HCT116 (cell line): ENCODE data around the gene POF1B. TPM values are rescaled to one million over a fixed set of nuclear protein-coding genes. Genes with fewer than 3 reads are reported as not detected.
"Not testable (repeated sequence)": the region's sequence is repeated elsewhere in the genome, so short reads cannot be mapped to it uniquely, and the experiment has no call there.

ENCODE experiments used
- ATAC-seq: fragments of 200-7000 bp; cut with Tn5 transposase; 2 replicates; pipeline ENCODE4 v1.9.1; 2020; ENCODE audit warnings: mild to moderate bottlenecking, moderate library complexity
- BruUV-seq: library from RNA; stranded (reverse); fragments of 400-500 nt; replicated peaks from 2 replicates; lab custom pipeline; 2021; lab: Mats Ljungman, UMichigan
- CTCF ChIA-PET: fragments of 300-600 bp; sonication (Branson Sonifier 250); formaldehyde crosslinking; loops from one replicate; lab custom pipeline; 2021; ENCODE audit warnings: antibody characterized with exemption; lab: Charles Lee
- POLR2A ChIA-PET: fragments of 300-600, 350-600 bp; sonication (Branson Sonifier 250); formaldehyde crosslinking; loops from one replicate; lab custom pipeline; 2021; ENCODE audit warnings: antibody characterized with exemption; lab: Charles Lee
- RAD21 ChIA-PET, 2 experiments: fragments of 300-600 bp; sonication (Branson Sonifier 250); formaldehyde crosslinking; loops; one replicate each; lab custom pipeline; 2023; ENCODE audit warnings: low total read pairs in 2 of 2; ENCODE audit not compliant: uncharacterized antibody in 2 of 2, unreplicated experiment in 2 of 2, low non-redundant PET in 1 of 2; lab: Charles Lee
- DNase-seq: peaks from one replicate; pipeline ENCODE4 v3.0.0-alpha.2; 2010; ENCODE audit warnings: low read depth, low spot score
- H2AFZ ChIP-seq: fragments of 200-600 bp; shearing (Covaris generic), sonication (generic); 2 replicates; pipeline ENCODE4 v1.6.1; 2017; ENCODE audit warnings: low read depth, mixed run types, mixed read lengths, antibody characterized with exemption, low read length; ENCODE audit not compliant: poor library complexity, severe bottlenecking
- H3K27ac ChIP-seq: 2 replicates; pipeline ENCODE4 v1.5.1; 2012; ENCODE audit warnings: low read depth, low read length
- H3K27me3 ChIP-seq: fragments of 200-600 bp; sonication (generic); 2 replicates; pipeline ENCODE4 v1.6.1; 2016; ENCODE audit warnings: mixed run types, low read length, mixed read lengths; ENCODE audit not compliant: insufficient read depth
- H3K36me3 ChIP-seq, 2 experiments: fragments of 200-500 bp in 1 of 2; fragments of 200-600 bp in 1 of 2; sonication (Bioruptor generic) in 1 of 2; sonication (generic) in 1 of 2; 2 replicates each; pipeline versions ENCODE4 v1.5.1 to v1.6.1; 2014 to 2016; ENCODE audit warnings: low read length in 2 of 2, inconsistent platforms in 1 of 2, mixed read lengths in 1 of 2, mixed run types in 1 of 2; ENCODE audit not compliant: insufficient read depth in 2 of 2, control insufficient read depth in 1 of 2
- H3K4me1 ChIP-seq, 2 experiments: fragments of 200-600 bp in 1 of 2; sonication (generic) in 1 of 2; 2 replicates each; pipeline versions ENCODE4 v1.5.1 to v1.6.1; 2012 to 2017; ENCODE audit warnings: low read length in 2 of 2, inconsistent platforms in 1 of 2, mild to moderate bottlenecking in 1 of 2, mixed read lengths in 1 of 2, mixed run types in 1 of 2, moderate library complexity in 1 of 2; ENCODE audit not compliant: insufficient read depth in 2 of 2, control insufficient read depth in 1 of 2
- H3K4me2 ChIP-seq: fragments of 200-600 bp; sonication (generic); 2 replicates; pipeline ENCODE4 v1.6.1; 2017; ENCODE audit warnings: mixed run types, low read length, mixed read lengths
- H3K4me3 ChIP-seq, 2 experiments: fragments of 200-600 bp in 1 of 2; sonication (generic) in 1 of 2; replicated peaks in 1 of 2; 2 replicates each; pipeline ENCODE4 v1.5.1; 2011 to 2016; ENCODE audit warnings: low read length in 2 of 2, control low read depth in 1 of 2, low read depth in 1 of 2, mild to moderate bottlenecking in 1 of 2, mixed read lengths in 1 of 2, mixed run types in 1 of 2
- H3K79me2 ChIP-seq: fragments of 200-600 bp; sonication (generic); 2 replicates; pipeline ENCODE4 v1.6.1; 2017; ENCODE audit warnings: mild to moderate bottlenecking, mixed run types, low read length, moderate library complexity, mixed read lengths; ENCODE audit not compliant: insufficient read depth
- H3K9ac ChIP-seq: fragments of 200-600 bp; sonication (generic); 2 replicates; pipeline ENCODE4 v1.6.1; 2016; ENCODE audit warnings: low read length, mixed read lengths
- H3K9me2 ChIP-seq: fragments of 200-600 bp; sonication (generic), shearing (Covaris generic); 2 replicates; pipeline ENCODE4 v1.6.1; 2017; ENCODE audit warnings: mixed run types, mild to moderate bottlenecking, moderate library complexity; ENCODE audit not compliant: insufficient read depth
- H3K9me3 ChIP-seq, 2 experiments: fragments of 200-500 bp in 1 of 2; fragments of 200-600 bp in 1 of 2; sonication (Bioruptor generic) in 1 of 2; sonication (generic) in 1 of 2; 2 replicates each; pipeline ENCODE4 v1.6.1; 2014 to 2017; ENCODE audit warnings: low read length in 2 of 2, mixed read lengths in 2 of 2, inconsistent platforms in 1 of 2, low read depth in 1 of 2, mild to moderate bottlenecking in 1 of 2, mixed run types in 1 of 2, moderate library complexity in 1 of 2; ENCODE audit not compliant: control insufficient read depth in 1 of 2, insufficient read depth in 1 of 2
- H4K20me1 ChIP-seq: fragments of 200-600 bp; sonication (generic), shearing (Covaris generic); 2 replicates; pipeline ENCODE4 v1.6.1; 2017; ENCODE audit warnings: mixed run types, mild to moderate bottlenecking, moderate library complexity; ENCODE audit not compliant: insufficient read depth
- SP1 ChIP-seq: IDR thresholded peaks from 2 replicates; pipeline ENCODE4 v1.6.1; 2012; ENCODE audit warnings: low read depth
- intact Hi-C: fragments of 100-400 bp; cut with micrococcal nuclease; formaldehyde crosslinking; loops from 2 replicates; pipeline ENCODE4 v1.10.0; 2022
- total RNA-seq: library from RNA; stranded (reverse); gene quantifications from one replicate; pipeline ENCODE4 v1.2.1, GENCODE V29; 2021; ENCODE audit not compliant: unreplicated experiment
- TF ChIP-seq, protein P1 (sequence below), 3 experiments: fragments of 200-600 bp in 1 of 3; sonication (generic) in 1 of 3; IDR thresholded peaks in 2 of 3; conservative IDR thresholded peaks in 1 of 3; 2 replicates each; pipeline ENCODE4 v1.5.1; 2012 to 2017; ENCODE audit warnings: low read depth in 2 of 3, low read length in 2 of 3, antibody characterized with exemption in 1 of 3, borderline replicate concordance in 1 of 3, control low read depth in 1 of 3, mild to moderate bottlenecking in 1 of 3, mixed read lengths in 1 of 3, mixed run types in 1 of 3, moderate library complexity in 1 of 3; ENCODE audit not compliant: insufficient read depth in 1 of 3

Gene POF1B
- total RNA-seq, 1 experiment from 2014 or later, result 0.15 TPM

DNA sequence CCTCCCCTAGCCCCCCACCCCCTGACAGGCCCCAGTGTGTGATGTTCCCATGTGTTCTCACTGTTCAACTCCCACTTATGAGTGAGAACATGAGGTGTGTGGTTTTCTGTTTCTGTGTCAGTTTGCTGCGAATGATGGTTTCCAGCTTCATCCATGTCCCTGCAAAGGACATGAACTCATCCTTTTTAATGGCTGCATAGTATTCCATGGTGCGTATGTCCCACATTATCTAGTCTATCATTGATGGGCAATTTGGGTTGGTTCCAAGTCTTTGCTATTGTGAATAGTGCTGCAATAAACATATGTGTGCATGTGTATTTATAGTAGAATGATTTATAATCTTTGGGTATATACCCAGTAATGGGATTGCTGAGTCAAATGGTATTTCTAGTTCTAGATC lies 68.1 kb downstream of the POF1B start:
- H4K20me1 ChIP-seq, RAD21 ChIA-PET, H3K27me3 ChIP-seq, H3K9ac ChIP-seq, DNase-seq, H3K9me3 ChIP-seq, H2AFZ ChIP-seq, H3K79me2 ChIP-seq, CTCF ChIA-PET, H3K4me1 ChIP-seq, H3K27ac ChIP-seq, BruUV-seq, intact Hi-C loops, H3K36me3 ChIP-seq, POLR2A ChIA-PET, H3K9me2 ChIP-seq, ATAC-seq, H3K4me3 ChIP-seq, H3K4me2 ChIP-seq: not testable (repeated sequence)

- Histone ChIP-seq H3K27me3 (no peaks in the 10 kb centered on the region), H3K9ac (no peak overlapping the region), H3K9me2 (no peaks in the 10 kb centered on the region), H2AFZ (no peak overlapping the region), H3K4me3 (no peak overlapping the region), H3K4me2 (no peak overlapping the region), H3K79me2 (no peaks in the 10 kb centered on the region), H3K9me3 (no peaks in the 10 kb centered on the region), H3K4me1 (no peaks in the 10 kb centered on the region), H4K20me1 (no peaks in the 10 kb centered on the region), H3K27ac (no peak overlapping the region), H3K36me3 (no peaks in the 10 kb centered on the region)
- ChIA-PET POLR2A (no interaction called here), RAD21 (no interaction called here), CTCF (interaction anchor here (0.7 to 1.0 kb wide), 2 partner anchors 13 to 200 kb away, joined by 3 to 5 read pairs; no protein-coding TSS in a partner anchor)
- no peak for TF ChIP-seq SP1
- TF ChIP-seq, protein P1, sequence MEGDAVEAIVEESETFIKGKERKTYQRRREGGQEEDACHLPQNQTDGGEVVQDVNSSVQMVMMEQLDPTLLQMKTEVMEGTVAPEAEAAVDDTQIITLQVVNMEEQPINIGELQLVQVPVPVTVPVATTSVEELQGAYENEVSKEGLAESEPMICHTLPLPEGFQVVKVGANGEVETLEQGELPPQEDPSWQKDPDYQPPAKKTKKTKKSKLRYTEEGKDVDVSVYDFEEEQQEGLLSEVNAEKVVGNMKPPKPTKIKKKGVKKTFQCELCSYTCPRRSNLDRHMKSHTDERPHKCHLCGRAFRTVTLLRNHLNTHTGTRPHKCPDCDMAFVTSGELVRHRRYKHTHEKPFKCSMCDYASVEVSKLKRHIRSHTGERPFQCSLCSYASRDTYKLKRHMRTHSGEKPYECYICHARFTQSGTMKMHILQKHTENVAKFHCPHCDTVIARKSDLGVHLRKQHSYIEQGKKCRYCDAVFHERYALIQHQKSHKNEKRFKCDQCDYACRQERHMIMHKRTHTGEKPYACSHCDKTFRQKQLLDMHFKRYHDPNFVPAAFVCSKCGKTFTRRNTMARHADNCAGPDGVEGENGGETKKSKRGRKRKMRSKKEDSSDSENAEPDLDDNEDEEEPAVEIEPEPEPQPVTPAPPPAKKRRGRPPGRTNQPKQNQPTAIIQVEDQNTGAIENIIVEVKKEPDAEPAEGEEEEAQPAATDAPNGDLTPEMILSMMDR (IDR thresholded peaks at IDR 0.05 in 2 of 3, conservative IDR thresholded peaks at IDR 0.05 in 1 of 3; ENCODE audit: borderline replicate concordance in 1 of 3, insufficient read depth in 1 of 3, low read depth in 2 of 3, low read length in 2 of 3), result peak in 2 of 3 experiments; percentile 20 to 31; a peak in 2 of 6 replicates
- peak; percentile 68 for ATAC-seq
- intact Hi-C loops, result no loop called here
- BruUV-seq, result no TSS peak
- DNase-seq, result peak; percentile 8
Observed at GRCh38 chrX:85309717-85310116, 69.7 kb downstream of the POF1B start.
